DOHH2 (cell line): Measurements from ENCODE around the gene TMEM229A.

Experiments
- EZH2phosphoT487 ChIP-seq: fragments of 200-600 bp; sonication (generic); IDR thresholded peaks from 2 replicates; pipeline ENCODE4 v1.6.1; 2017; ENCODE audit warnings: borderline replicate concordance, mild to moderate bottlenecking, antibody characterized with exemption, low read length, moderate library complexity, mixed read lengths
- TF ChIP-seq, protein P1 (sequence below): fragments of 200-600 bp; sonication (generic); IDR thresholded peaks from one replicate; pipeline ENCODE4 v1.5.1; 2014; ENCODE audit warnings: antibody characterized with exemption, mild to moderate bottlenecking, low read depth, low read length; ENCODE audit not compliant: poor library complexity, severe bottlenecking

DNA sequence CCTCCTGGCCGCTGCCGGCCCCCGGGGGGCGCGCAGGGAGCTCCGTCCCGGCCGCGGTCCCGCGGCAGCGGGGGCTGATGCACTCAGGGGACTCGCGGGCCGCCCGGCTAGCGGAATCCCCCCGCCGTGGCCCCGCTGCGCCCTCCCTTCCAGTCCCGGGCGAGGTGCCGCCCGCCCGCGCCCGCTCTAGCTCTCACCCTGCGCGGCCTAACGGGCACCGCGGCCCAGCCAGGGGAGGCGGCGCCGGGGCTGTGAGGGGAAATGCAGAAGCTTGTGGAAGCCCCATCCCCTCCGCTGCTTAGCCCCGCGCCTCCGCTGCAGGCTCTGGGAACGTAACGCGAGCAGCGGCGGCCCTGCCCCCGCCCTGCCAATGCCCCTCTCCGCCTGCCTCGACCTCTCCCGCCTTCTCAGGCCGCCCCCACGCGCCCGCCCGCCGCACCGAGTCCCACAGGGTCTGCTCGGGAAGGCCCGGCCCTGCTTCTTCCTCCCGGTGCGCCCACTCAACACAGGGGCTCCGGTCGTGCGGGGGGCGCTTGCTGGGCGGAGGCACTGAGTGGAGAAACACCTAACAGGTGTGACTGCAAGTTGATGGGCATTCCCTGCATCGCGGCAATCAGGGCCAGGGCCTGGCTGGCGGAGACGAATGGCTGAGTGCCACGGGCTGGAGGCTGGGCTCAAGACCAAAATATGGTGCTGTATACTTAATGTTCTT, 384 bp upstream of the TMEM229A start:
- TF ChIP-seq, protein P1, sequence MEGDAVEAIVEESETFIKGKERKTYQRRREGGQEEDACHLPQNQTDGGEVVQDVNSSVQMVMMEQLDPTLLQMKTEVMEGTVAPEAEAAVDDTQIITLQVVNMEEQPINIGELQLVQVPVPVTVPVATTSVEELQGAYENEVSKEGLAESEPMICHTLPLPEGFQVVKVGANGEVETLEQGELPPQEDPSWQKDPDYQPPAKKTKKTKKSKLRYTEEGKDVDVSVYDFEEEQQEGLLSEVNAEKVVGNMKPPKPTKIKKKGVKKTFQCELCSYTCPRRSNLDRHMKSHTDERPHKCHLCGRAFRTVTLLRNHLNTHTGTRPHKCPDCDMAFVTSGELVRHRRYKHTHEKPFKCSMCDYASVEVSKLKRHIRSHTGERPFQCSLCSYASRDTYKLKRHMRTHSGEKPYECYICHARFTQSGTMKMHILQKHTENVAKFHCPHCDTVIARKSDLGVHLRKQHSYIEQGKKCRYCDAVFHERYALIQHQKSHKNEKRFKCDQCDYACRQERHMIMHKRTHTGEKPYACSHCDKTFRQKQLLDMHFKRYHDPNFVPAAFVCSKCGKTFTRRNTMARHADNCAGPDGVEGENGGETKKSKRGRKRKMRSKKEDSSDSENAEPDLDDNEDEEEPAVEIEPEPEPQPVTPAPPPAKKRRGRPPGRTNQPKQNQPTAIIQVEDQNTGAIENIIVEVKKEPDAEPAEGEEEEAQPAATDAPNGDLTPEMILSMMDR, result no peak
- TF ChIP-seq EZH2phosphoT487, result no peak
